Upper lobe of left lung (tissue), 6 donors: ENCODE data around the gene PRDM2. TPM values are rescaled to one million over a fixed set of nuclear protein-coding genes. Genes with fewer than 3 reads are reported as not detected.
A peak's percentile ranks its signal among the peaks of the same experiment; 100 is the strongest.

Experiments
- ATAC-seq, 2 donors: fragments of 200-7000 bp; cut with Tn5 transposase; one replicate each; pipeline ENCODE4 v1.9.1; 2022; ENCODE audit warnings: mild to moderate bottlenecking in 2 of 2, moderate library complexity in 2 of 2; ENCODE audit not compliant: low FRiP score in 2 of 2
- DNase-seq, 2 donors: peaks; one replicate each; pipeline ENCODE4 v3.0.0-alpha.2; 2019 to 2020
- H3K27ac ChIP-seq, 4 donors: fragments of 200-600 bp; sonication (generic); one replicate each; pipeline ENCODE4 v1.5.1; 2016 to 2019
- H3K27me3 ChIP-seq, 4 donors: fragments of 200-600 bp; sonication (generic); one replicate each; pipeline ENCODE4 v1.5.1; 2017 to 2019
- H3K36me3 ChIP-seq, 4 donors: fragments of 200-600 bp; sonication (generic); one replicate each; pipeline ENCODE4 v1.5.1; 2016 to 2019
- H3K4me1 ChIP-seq, 4 donors: fragments of 200-600 bp; sonication (generic); one replicate each; pipeline ENCODE4 v1.5.1; 2018 to 2019
- H3K4me3 ChIP-seq, 4 donors: fragments of 200-600 bp; sonication (generic); one replicate each; pipeline ENCODE4 v1.5.1; 2017 to 2019; ENCODE audit warnings: mild to moderate bottlenecking in 2 of 4, moderate library complexity in 1 of 4
- H3K9me3 ChIP-seq, 4 donors: fragments of 200-600 bp; sonication (generic); one replicate each; pipeline ENCODE4 v1.5.1; 2018 to 2019
- CTCF ChIP-seq, 6 experiments: fragments of 450-650 bp in 4 of 6; fragments of 200-600 bp in 2 of 6; sonication (generic) in 2 of 6; IDR thresholded peaks; one replicate each; pipeline ENCODE4 v1.5.1; 2016 to 2019; ENCODE audit warnings: antibody characterized with exemption in 6 of 6
- EP300 ChIP-seq, 4 donors: sonication (generic); formaldehyde crosslinking; IDR thresholded peaks; one replicate each; pipeline ENCODE4 v1.5.1; 2017; ENCODE audit warnings: antibody characterized with exemption in 4 of 4, control low read depth in 2 of 4
- POLR2A ChIP-seq, 4 donors: fragments of 450-650 bp; IDR thresholded peaks; one replicate each; pipeline ENCODE4 v1.5.1; 2016 to 2017; ENCODE audit warnings: antibody characterized with exemption in 4 of 4, mild to moderate bottlenecking in 2 of 4
- POLR2AphosphoS5 ChIP-seq, 2 donors: sonication (generic); formaldehyde crosslinking; IDR thresholded peaks; one replicate each; pipeline ENCODE4 v1.5.1; 2017; ENCODE audit warnings: antibody characterized with exemption in 2 of 2
- WGBS, 2 donors: methylation state at CpG; one replicate each; pipeline ENCODE4 v1.1.5; 2017 to 2018; 5-methylcytosine and 5-hydroxymethylcytosine counted together
- total RNA-seq, 6 donors: library from RNA; depleted of rRNA in 4 of 6; stranded (reverse); fragments of >200 nt in 4 of 6; gene quantifications; one replicate each; pipeline versions ENCODE4 v1.1.0 to v1.2.1, GENCODE V29; 2016 to 2021
- donor health status: DM: no; HTN: no; CAD: no; lungs with moderate emphysema.
- donor health status: DM: no; HTN: yes; CAD: no; lungs with severe emphysema.

The PRDM2 gene
- total RNA-seq, 6 donors from 2014 or later: 35.0 to 70.2 (median 40.9) TPM

- no peak for ATAC-seq
- H3K4me3 ChIP-seq: no peak overlapping the region
- no peak overlapping the region for H3K27ac ChIP-seq
- H3K9me3 ChIP-seq: no peaks in the 10 kb centered on the region
- H3K36me3 ChIP-seq: peaks cover 8 to 66% (median 56%) of the 10 kb centered on the region in 4 donors
- peaks cover 16 to 42% (median 25%) of the 10 kb centered on the region in 4 donors for H3K4me1 ChIP-seq
- no peak for TF ChIP-seq POLR2AphosphoS5 (IDR thresholded peaks at IDR 0.05)
- no peak for DNase-seq
- H3K27me3 ChIP-seq: no peaks in the 10 kb centered on the region
- 88 to 90% methylated on average over 6 of the region's 6 CpGs for WGBS, 2 donors
These were observed 81.2 kb downstream of the PRDM2 start for GRCh38 chr1:13781228-13781627.

GRCh38 chr1:13781907-13782633, 82.1 kb downstream of the PRDM2 start:
- H3K4me3 ChIP-seq: peak overlapping the region in 2 of 4 donors; percentile 8 to 23

GRCh38 chr1:13782634-13783360, 82.8 kb downstream of the PRDM2 start:
- TF ChIP-seq POLR2A (IDR thresholded peaks at IDR 0.05): no peak
- TF ChIP-seq CTCF (IDR thresholded peaks at IDR 0.05): no peak
- TF ChIP-seq EP300 (IDR thresholded peaks at IDR 0.05): no peak
- TF ChIP-seq POLR2AphosphoS5 (IDR thresholded peaks at IDR 0.05): no peak
- H3K4me3 ChIP-seq: peak overlapping the region in 2 of 4 donors; percentile 15 to 23
- H3K27me3 ChIP-seq: no peaks in the 10 kb centered on the region
- DNase-seq: peak in 1 of 2 donors; percentile 50
- peak overlapping the region in 2 of 4 donors; percentile 15 to 65 for H3K27ac ChIP-seq
- ATAC-seq: peak in 1 of 2 donors; percentile 28
- H3K36me3 ChIP-seq: peaks cover 8 to 60% (median 48%) of the 10 kb centered on the region in 4 donors
- WGBS, 2 donors: 74 to 79% methylated on average over 12 of the region's 12 CpGs
- H3K4me1 ChIP-seq: peaks cover 16 to 42% (median 25%) of the 10 kb centered on the region in 4 donors
- no peaks in the 10 kb centered on the region for H3K9me3 ChIP-seq

More at GRCh38 chr1:13781907-13782633, 82.1 kb downstream of the PRDM2 start:
- H3K4me1 ChIP-seq: peaks cover 16 to 42% (median 25%) of the 10 kb centered on the region in 4 donors
- no peaks in the 10 kb centered on the region for H3K9me3 ChIP-seq
- ATAC-seq (peak in 1 of 2 donors; percentile 84), DNase-seq (peak in 1 of 2 donors; percentile 38)
- WGBS, 2 donors: 64 to 70% methylated on average over 20 of the region's 20 CpGs
- H3K36me3 ChIP-seq: peaks cover 8 to 65% (median 53%) of the 10 kb centered on the region in 4 donors
- peak overlapping the region in 2 of 4 donors; percentile 15 to 65 for H3K27ac ChIP-seq
- TF ChIP-seq CTCF (IDR thresholded peaks at IDR 0.05): no peak
- peak in 1 of 4 donors; percentile 12 for TF ChIP-seq POLR2A (IDR thresholded peaks at IDR 0.05)
- H3K27me3 ChIP-seq: no peaks in the 10 kb centered on the region

GRCh38 chr1:13783551-13783950, 83.6 kb downstream of the PRDM2 start:
- H3K27me3 ChIP-seq: no peaks in the 10 kb centered on the region
- no peaks in the 10 kb centered on the region for H3K9me3 ChIP-seq
- DNase-seq (no peak), ATAC-seq (no peak)
- no peak for TF ChIP-seq CTCF (IDR thresholded peaks at IDR 0.05)
- no peak for TF ChIP-seq POLR2A (IDR thresholded peaks at IDR 0.05)
- no peak for TF ChIP-seq POLR2AphosphoS5 (IDR thresholded peaks at IDR 0.05)
- TF ChIP-seq EP300 (IDR thresholded peaks at IDR 0.05): no peak
- H3K36me3 ChIP-seq: peaks cover 8 to 55% (median 41%) of the 10 kb centered on the region in 4 donors
- H3K27ac ChIP-seq: peak overlapping the region in 1 of 4 donors; percentile 65
- H3K4me3 ChIP-seq: peak overlapping the region in 1 of 4 donors; percentile 15
- WGBS, 2 donors: 75 to 85% methylated on average over 5 of the region's 5 CpGs
- H3K4me1 ChIP-seq: peaks cover 16 to 42% (median 25%) of the 10 kb centered on the region in 4 donors

GRCh38 chr1:13784971-13785370, 85.0 kb downstream of the PRDM2 start:
- no peak for ATAC-seq
- H3K27ac ChIP-seq: no peak overlapping the region
- TF ChIP-seq EP300 (IDR thresholded peaks at IDR 0.05): no peak
- TF ChIP-seq CTCF (IDR thresholded peaks at IDR 0.05): no peak
- no peak for TF ChIP-seq POLR2AphosphoS5 (IDR thresholded peaks at IDR 0.05)
- TF ChIP-seq POLR2A (IDR thresholded peaks at IDR 0.05): no peak
- 68 to 73% methylated on average over 5 of the region's 5 CpGs for WGBS, 2 donors
- H3K36me3 ChIP-seq: peaks cover 0 to 53% (median 28%) of the 10 kb centered on the region in 4 donors
- no peak for DNase-seq
- no peaks in the 10 kb centered on the region for H3K27me3 ChIP-seq
- H3K4me1 ChIP-seq: peaks cover 16 to 42% (median 25%) of the 10 kb centered on the region in 4 donors
- H3K4me3 ChIP-seq: no peak overlapping the region
- no peaks in the 10 kb centered on the region for H3K9me3 ChIP-seq
